Spleen (tissue), 7 donors: ENCODE data around the gene FRMD4B.

Source experiments
- CTCF ChIP-seq, 11 experiments: fragments of 200-600 bp in 7 of 11; fragments of 450-650 bp in 4 of 11; sonication (generic) in 4 of 11; IDR thresholded peaks in 8 of 11; conservative IDR thresholded peaks in 3 of 11; 1 replicate in 7 of 11; 2 replicates in 4 of 11; pipeline versions ENCODE4 v1.4.0 to v1.8.0; 2016 to 2021; ENCODE audit warnings: antibody characterized with exemption in 11 of 11, inconsistent platforms in 4 of 11, mild to moderate bottlenecking in 1 of 11
- POLR2A ChIP-seq, 3 donors: fragments of 450-650 bp; IDR thresholded peaks; one replicate each; pipeline ENCODE4 v1.5.1; 2017; ENCODE audit warnings: antibody characterized with exemption in 3 of 3, mild to moderate bottlenecking in 1 of 3
- POLR2AphosphoS5 ChIP-seq, 3 donors: sonication (generic); formaldehyde crosslinking; IDR thresholded peaks; one replicate each; pipeline ENCODE4 v1.5.1; 2017; ENCODE audit warnings: antibody characterized with exemption in 3 of 3
- donor health status: DM: no; HTN: no; CAD: no; lungs with moderate emphysema.
- donor health status: DM: no; HTN: no; CAD: no.
- donor health status: DM: no; HTN: no; CAD: no.

DNA sequence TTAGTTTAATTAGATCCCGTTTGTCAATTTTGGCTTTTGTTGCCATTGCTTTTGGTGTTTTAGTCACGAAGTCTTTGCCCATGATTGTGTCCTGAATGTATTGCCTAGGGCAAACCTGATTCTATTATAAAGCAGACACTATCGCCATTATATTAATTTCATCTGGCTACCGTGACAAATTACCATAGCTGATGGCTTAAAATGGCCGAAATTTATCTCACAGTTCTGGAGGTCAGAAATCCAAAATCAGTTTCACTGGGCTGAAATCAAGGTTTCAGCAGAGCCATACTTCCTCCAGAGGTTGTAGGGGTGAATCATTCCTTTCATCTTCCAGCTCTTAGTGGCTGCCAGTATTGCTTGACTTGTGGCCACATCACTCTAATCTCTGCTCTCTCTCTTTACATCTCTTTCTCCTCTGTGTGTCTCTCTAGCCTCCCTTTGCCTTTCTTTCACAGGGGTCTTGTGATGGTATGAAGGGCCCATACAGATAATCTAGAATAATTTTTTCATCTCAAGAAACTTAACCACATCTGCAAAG is 31.7 kb upstream of the FRMD4B start:
- TF ChIP-seq POLR2AphosphoS5 (IDR thresholded peaks at IDR 0.05) (no peak), POLR2A (IDR thresholded peaks at IDR 0.05) (no peak), CTCF (IDR thresholded peaks at IDR 0.05 in 8 of 11, conservative IDR thresholded peaks at IDR 0.05 in 3 of 11) (no peak)
